WTC11 (cell line): ENCODE data around the gene CARD11. TPM values are rescaled to one million over a fixed set of nuclear protein-coding genes. Genes with fewer than 3 reads are reported as not detected.

Experiments
- ATAC-seq: fragments of 200-7000 bp; cut with Tn5 transposase; 2 replicates; pipeline ENCODE4 v1.10.0; 2021; ENCODE audit warnings: mild to moderate bottlenecking, moderate library complexity
- CTCF ChIA-PET: fragments of 300-600 bp; sonication (Branson Sonifier 250); formaldehyde crosslinking; loops from one replicate; lab custom pipeline; 2021; ENCODE audit warnings: antibody characterized with exemption; lab: Charles Lee
- POLR2A ChIA-PET: fragments of 350-600 bp; sonication (Branson Sonifier 250); formaldehyde crosslinking; loops from one replicate; lab custom pipeline; 2021; ENCODE audit warnings: antibody characterized with exemption; lab: Charles Lee
- DNase-seq: peaks from one replicate; pipeline ENCODE4 v3.0.0; 2021; ENCODE audit warnings: low spot score
- H3K27ac Mint-ChIP-seq: 2 replicates; pipeline ENCODE4 v1.8.0; 2021; ENCODE audit warnings: mixed read lengths
- H3K27me3 Mint-ChIP-seq: 2 replicates; pipeline ENCODE4 v1.8.0; 2021; ENCODE audit warnings: low read depth, mild to moderate bottlenecking, moderate library complexity, mixed read lengths
- H3K36me3 Mint-ChIP-seq: 2 replicates; pipeline ENCODE4 v1.8.0; 2021; ENCODE audit warnings: mixed read lengths
- H3K4me1 Mint-ChIP-seq: 2 replicates; pipeline ENCODE4 v1.8.0; 2022; ENCODE audit warnings: mixed read lengths
- H3K4me3 Mint-ChIP-seq: 2 replicates; pipeline ENCODE4 v1.8.0; 2021; ENCODE audit warnings: mild to moderate bottlenecking, moderate library complexity, mixed read lengths
- H3K9me3 Mint-ChIP-seq: 2 replicates; pipeline ENCODE4 v1.8.0; 2021; ENCODE audit warnings: mixed read lengths
- CDX4 ChIP-seq: fragments of 250-450 bp; sonication (Bioruptor Pico); IDR thresholded peaks from 2 replicates; pipeline ENCODE4 v1.9.0; 2021; ENCODE audit warnings: moderate library complexity, mild to moderate bottlenecking, inconsistent platforms, borderline replicate concordance
- CREM ChIP-seq: sonication (generic); formaldehyde crosslinking; IDR thresholded peaks from 2 replicates; pipeline ENCODE4 v1.8.1; 2022; ENCODE audit warnings: mild to moderate bottlenecking, missing genetic modification reagents, moderate library complexity
- ETV6 ChIP-seq: sonication (generic); formaldehyde crosslinking; IDR thresholded peaks from 2 replicates; pipeline ENCODE4 v1.8.1; 2022; ENCODE audit warnings: mild to moderate bottlenecking, missing genetic modification reagents
- FOXP1 ChIP-seq: sonication (generic); formaldehyde crosslinking; IDR thresholded peaks from 2 replicates; pipeline ENCODE4 v1.8.0; 2022; ENCODE audit warnings: missing genetic modification reagents, mild to moderate bottlenecking, moderate library complexity, borderline replicate concordance
- GTF2I ChIP-seq: fragments of 250-450 bp; sonication (Bioruptor Pico); conservative IDR thresholded peaks from 2 replicates; pipeline ENCODE4 v1.4.0; 2021; ENCODE audit warnings: mild to moderate bottlenecking
- IRF1 ChIP-seq: sonication (generic); formaldehyde crosslinking; IDR thresholded peaks from 2 replicates; pipeline ENCODE4 v1.8.0; 2023; ENCODE audit warnings: missing genetic modification reagents
- MYBL2 ChIP-seq: sonication (generic); formaldehyde crosslinking; IDR thresholded peaks from 2 replicates; pipeline ENCODE4 v1.8.1; 2023; ENCODE audit warnings: mild to moderate bottlenecking, moderate library complexity, missing genetic modification reagents
- NFYB ChIP-seq: sonication (generic); formaldehyde crosslinking; conservative IDR thresholded peaks from 2 replicates; pipeline ENCODE4 v1.8.0; 2022; ENCODE audit warnings: low read depth, missing genetic modification reagents
- RORB ChIP-seq: fragments of 250-450 bp; sonication (Bioruptor Pico); IDR thresholded peaks from 2 replicates; pipeline ENCODE4 v1.9.0; 2021; ENCODE audit warnings: mild to moderate bottlenecking
- SP1 ChIP-seq: sonication (generic); formaldehyde crosslinking; conservative IDR thresholded peaks from 2 replicates; pipeline ENCODE4 v1.8.1; 2022; ENCODE audit warnings: missing genetic modification reagents
- ZMAT4 ChIP-seq: fragments of 250-450 bp; sonication (Bioruptor Pico); IDR thresholded peaks from 2 replicates; pipeline ENCODE4 v1.9.0; 2021; ENCODE audit warnings: mild to moderate bottlenecking
- ZNF138 ChIP-seq: sonication (generic); formaldehyde crosslinking; conservative IDR thresholded peaks from 2 replicates; pipeline ENCODE4 v1.8.1; 2022; ENCODE audit warnings: mild to moderate bottlenecking, moderate library complexity, missing genetic modification reagents
- ZNF317 ChIP-seq: sonication (generic); formaldehyde crosslinking; IDR thresholded peaks from 2 replicates; pipeline ENCODE4 v1.8.1; 2023; ENCODE audit warnings: low read depth, mild to moderate bottlenecking, moderate library complexity, missing genetic modification reagents, borderline replicate concordance
- ZNF423 ChIP-seq: fragments of 250-450 bp; sonication (Bioruptor Pico); IDR thresholded peaks from 2 replicates; pipeline ENCODE4 v2.1.2; 2022; ENCODE audit warnings: mild to moderate bottlenecking, moderate library complexity
- total RNA-seq: library from RNA; stranded (reverse); gene quantifications from 3 replicates; pipeline ENCODE4 v1.2.3, GENCODE V29; 2021
- TF ChIP-seq, protein P1 (sequence below): sonication (generic); formaldehyde crosslinking; IDR thresholded peaks from 2 replicates; pipeline ENCODE4 v1.8.0; 2023; ENCODE audit warnings: mild to moderate bottlenecking, missing genetic modification reagents
- TF ChIP-seq, protein P2 (sequence below): sonication (generic); formaldehyde crosslinking; IDR thresholded peaks from 2 replicates; pipeline ENCODE4 v1.8.1; 2023; ENCODE audit warnings: mild to moderate bottlenecking, missing genetic modification reagents, moderate library complexity
- TF ChIP-seq, protein P3 (sequence below): sonication (generic); formaldehyde crosslinking; IDR thresholded peaks from 2 replicates; pipeline ENCODE4 v1.8.1; 2023; ENCODE audit warnings: mild to moderate bottlenecking, moderate library complexity, missing genetic modification reagents

Gene CARD11
- total RNA-seq, 1 experiment from 2014 or later = 40.8 TPM

DNA sequence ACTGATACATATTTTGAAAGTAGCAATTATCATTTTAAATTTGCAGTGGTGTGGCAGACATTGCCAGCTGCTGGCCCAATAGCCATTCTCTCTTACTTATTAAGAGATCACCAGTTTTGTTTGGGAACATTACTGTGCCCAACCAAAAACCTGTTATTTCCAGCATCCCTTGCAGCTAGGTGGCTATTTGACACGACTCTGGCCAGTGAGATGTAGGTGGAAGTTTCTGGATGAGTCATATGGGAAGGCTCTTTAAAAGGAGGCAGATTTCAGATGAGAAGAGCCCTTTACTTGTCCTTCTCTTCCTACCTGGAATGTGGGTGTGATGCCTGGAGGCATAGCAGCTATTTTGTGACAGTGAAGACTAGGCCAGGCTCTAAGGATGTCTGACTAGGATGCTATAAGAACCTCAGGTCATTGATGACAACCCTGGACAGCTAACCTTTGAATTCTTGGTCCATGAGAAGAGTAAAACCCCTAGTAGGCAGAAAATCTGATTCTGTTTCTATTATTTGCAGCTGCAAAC, 77.9 kb downstream of the CARD11 start:
- CTCF ChIA-PET = no interaction called here
- Mint-ChIP-seq H3K27me3 (no peaks in the 10 kb centered on the region), H3K9me3 (peaks cover 21% of the 10 kb centered on the region), H3K36me3 (peaks cover 16% of the 10 kb centered on the region)
- TF ChIP-seq MYBL2 (CRISPR knock-in tag) (no peak), RORB (CRISPR knock-in tag) (no peak), GTF2I (CRISPR knock-in tag) (peak; percentile 63; the same call in 1 of the 2 replicates)
- TF ChIP-seq, protein P1, sequence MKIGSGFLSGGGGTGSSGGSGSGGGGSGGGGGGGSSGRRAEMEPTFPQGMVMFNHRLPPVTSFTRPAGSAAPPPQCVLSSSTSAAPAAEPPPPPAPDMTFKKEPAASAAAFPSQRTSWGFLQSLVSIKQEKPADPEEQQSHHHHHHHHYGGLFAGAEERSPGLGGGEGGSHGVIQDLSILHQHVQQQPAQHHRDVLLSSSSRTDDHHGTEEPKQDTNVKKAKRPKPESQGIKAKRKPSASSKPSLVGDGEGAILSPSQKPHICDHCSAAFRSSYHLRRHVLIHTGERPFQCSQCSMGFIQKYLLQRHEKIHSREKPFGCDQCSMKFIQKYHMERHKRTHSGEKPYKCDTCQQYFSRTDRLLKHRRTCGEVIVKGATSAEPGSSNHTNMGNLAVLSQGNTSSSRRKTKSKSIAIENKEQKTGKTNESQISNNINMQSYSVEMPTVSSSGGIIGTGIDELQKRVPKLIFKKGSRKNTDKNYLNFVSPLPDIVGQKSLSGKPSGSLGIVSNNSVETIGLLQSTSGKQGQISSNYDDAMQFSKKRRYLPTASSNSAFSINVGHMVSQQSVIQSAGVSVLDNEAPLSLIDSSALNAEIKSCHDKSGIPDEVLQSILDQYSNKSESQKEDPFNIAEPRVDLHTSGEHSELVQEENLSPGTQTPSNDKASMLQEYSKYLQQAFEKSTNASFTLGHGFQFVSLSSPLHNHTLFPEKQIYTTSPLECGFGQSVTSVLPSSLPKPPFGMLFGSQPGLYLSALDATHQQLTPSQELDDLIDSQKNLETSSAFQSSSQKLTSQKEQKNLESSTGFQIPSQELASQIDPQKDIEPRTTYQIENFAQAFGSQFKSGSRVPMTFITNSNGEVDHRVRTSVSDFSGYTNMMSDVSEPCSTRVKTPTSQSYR (CRISPR knock-in tag) = no peak
- TF ChIP-seq, all 79 proteins: peak for 1
- H3K27ac Mint-ChIP-seq = no peak overlapping the region
- no peaks in the 10 kb centered on the region for H3K4me1 Mint-ChIP-seq
- POLR2A ChIA-PET = no interaction called here
- H3K4me3 Mint-ChIP-seq = no peak overlapping the region
- no peak for DNase-seq
- no peak for ATAC-seq

DNA sequence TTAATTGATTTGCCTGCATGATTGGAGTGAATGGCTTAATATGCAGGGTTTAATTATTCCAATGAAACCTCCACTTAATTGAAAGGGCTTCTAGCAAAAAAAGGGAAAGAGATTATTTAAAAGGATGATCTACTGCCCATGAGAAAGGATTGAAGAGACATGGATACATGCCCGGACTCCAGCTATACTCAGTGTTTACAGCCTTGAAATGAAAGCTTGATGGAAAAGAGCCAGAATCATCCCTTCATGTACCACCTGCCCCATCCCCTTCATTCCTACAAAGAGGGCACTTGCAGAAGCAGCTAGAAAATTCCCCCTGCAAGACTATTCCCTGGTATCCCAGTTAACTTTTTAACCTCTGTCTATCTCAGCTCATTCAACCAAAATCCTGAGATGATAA, 78.4 kb downstream of the CARD11 start:
- Mint-ChIP-seq H3K27me3 (no peaks in the 10 kb centered on the region), H3K9me3 (peaks cover 24% of the 10 kb centered on the region), H3K4me1 (no peaks in the 10 kb centered on the region), H3K36me3 (peaks cover 16% of the 10 kb centered on the region), H3K27ac (no peak overlapping the region), H3K4me3 (no peak overlapping the region)
- TF ChIP-seq CDX4 (CRISPR knock-in tag) (no peak), ETV6 (no peak), NFYB (no peak), FOXP1 (CRISPR knock-in tag) (no peak), ZMAT4 (CRISPR knock-in tag) (no peak), ZNF317 (CRISPR knock-in tag) (no peak), ZNF423 (no peak), IRF1 (CRISPR knock-in tag) (no peak), MYBL2 (CRISPR knock-in tag) (no peak)
- TF ChIP-seq, protein P2, sequence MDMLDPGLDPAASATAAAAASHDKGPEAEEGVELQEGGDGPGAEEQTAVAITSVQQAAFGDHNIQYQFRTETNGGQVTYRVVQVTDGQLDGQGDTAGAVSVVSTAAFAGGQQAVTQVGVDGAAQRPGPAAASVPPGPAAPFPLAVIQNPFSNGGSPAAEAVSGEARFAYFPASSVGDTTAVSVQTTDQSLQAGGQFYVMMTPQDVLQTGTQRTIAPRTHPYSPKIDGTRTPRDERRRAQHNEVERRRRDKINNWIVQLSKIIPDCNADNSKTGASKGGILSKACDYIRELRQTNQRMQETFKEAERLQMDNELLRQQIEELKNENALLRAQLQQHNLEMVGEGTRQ (CRISPR knock-in tag) = no peak
- POLR2A ChIA-PET = no interaction called here
- DNase-seq (no peak), ATAC-seq (no peak)
- CTCF ChIA-PET = no interaction called here

GRCh38 chr7:2964208-2964607, 79.5 kb downstream of the CARD11 start:
- no peaks in the 10 kb centered on the region for H3K4me1 Mint-ChIP-seq
- H3K4me3 Mint-ChIP-seq = no peak overlapping the region

More at GRCh38 chr7:2964208-2964607, 79.5 kb downstream of the CARD11 start:
- POLR2A ChIA-PET = no interaction called here
- H3K27me3 Mint-ChIP-seq = no peaks in the 10 kb centered on the region
- H3K9me3 Mint-ChIP-seq = peaks cover 24% of the 10 kb centered on the region
- ATAC-seq (no peak), DNase-seq (no peak)
- CTCF ChIA-PET = no interaction called here
- TF ChIP-seq ZNF138 (CRISPR knock-in tag) (no peak), CDX4 (CRISPR knock-in tag) (no peak), CREM (CRISPR knock-in tag) (no peak), SP1 (CRISPR knock-in tag) (no peak)
- TF ChIP-seq, protein P3, sequence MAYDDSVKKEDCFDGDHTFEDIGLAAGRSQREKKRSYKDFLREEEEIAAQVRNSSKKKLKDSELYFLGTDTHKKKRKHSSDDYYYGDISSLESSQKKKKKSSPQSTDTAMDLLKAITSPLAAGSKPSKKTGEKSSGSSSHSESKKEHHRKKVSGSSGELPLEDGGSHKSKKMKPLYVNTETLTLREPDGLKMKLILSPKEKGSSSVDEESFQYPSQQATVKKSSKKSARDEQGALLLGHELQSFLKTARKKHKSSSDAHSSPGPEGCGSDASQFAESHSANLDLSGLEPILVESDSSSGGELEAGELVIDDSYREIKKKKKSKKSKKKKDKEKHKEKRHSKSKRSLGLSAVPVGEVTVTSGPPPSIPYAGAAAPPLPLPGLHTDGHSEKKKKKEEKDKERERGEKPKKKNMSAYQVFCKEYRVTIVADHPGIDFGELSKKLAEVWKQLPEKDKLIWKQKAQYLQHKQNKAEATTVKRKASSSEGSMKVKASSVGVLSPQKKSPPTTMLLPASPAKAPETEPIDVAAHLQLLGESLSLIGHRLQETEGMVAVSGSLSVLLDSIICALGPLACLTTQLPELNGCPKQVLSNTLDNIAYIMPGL = no peak
- no peak overlapping the region for H3K27ac Mint-ChIP-seq
- H3K36me3 Mint-ChIP-seq = peaks cover 16% of the 10 kb centered on the region
